ENCODE results near the gene CSNK1A1. TPM values are rescaled to one million over a fixed set of nuclear protein-coding genes. Genes with fewer than 3 reads are reported as not detected.

The CSNK1A1 gene
- total RNA-seq, 4 donors from 2014 or later, result 159 to 260 (median 184) TPM

- peak; percentile 57 for TF ChIP-seq POLR2A (IDR thresholded peaks at IDR 0.05)
- TF ChIP-seq EP300 (IDR thresholded peaks at IDR 0.05; ENCODE audit: low read depth), result peak; percentile 99
- TF ChIP-seq CTCF (IDR thresholded peaks at IDR 0.05), result no peak
- peak; percentile 96 to 98 (median 97) for TF ChIP-seq POLR2AphosphoS5 (IDR thresholded peaks at IDR 0.05)
- peak; percentile 90 for DNase-seq
- WGBS, 2 donors (ENCODE audit: low coverage in 1 of 2), result 25% methylated on average over 2 of the region's 2 CpGs; no CpG with 5 or more reads in 1 of the 2 donors
- in situ Hi-C loops (cut with MboI; ENCODE audit: low pct_ligation_motif_present in 1 of 4, low pct_unique_long_range_greater_than_20kb in 1 of 4, low sequenced_read_pairs in 3 of 4) (no loop called here), intact Hi-C loops (cut with DNase I; ENCODE audit: low total_unique reads) (no loop called here)
- peak overlapping the region; percentile 85 to 91 (median 90) for H3K27ac ChIP-seq
- H3K4me1 ChIP-seq, result peaks cover 36 to 95% (median 67%) of the 10 kb centered on the region in 4 donors
- H3K4me3 ChIP-seq, result no peak overlapping the region
- no peaks in the 10 kb centered on the region for H3K9me3 ChIP-seq
- no peaks in the 10 kb centered on the region for H3K27me3 ChIP-seq
- H3K36me3 ChIP-seq, result no peaks in the 10 kb centered on the region
Observed at GRCh38 chr5:149485655-149486615, 65.3 kb downstream of the CSNK1A1 start.

GRCh38 chr5:149481485-149481884 lies 69.8 kb downstream of the CSNK1A1 start:
- Histone ChIP-seq H3K36me3 (no peaks in the 10 kb centered on the region), H3K4me1 (peaks cover 21 to 52% (median 36%) of the 10 kb centered on the region in 4 donors), H3K27me3 (no peaks in the 10 kb centered on the region), H3K27ac (peak overlapping the region; percentile 85 to 91 (median 90)), H3K9me3 (no peaks in the 10 kb centered on the region), H3K4me3 (no peak overlapping the region)
- WGBS, 2 donors (ENCODE audit: low coverage in 1 of 2), result 54 to 75% methylated on average over 3 to 4 of the region's 4 CpGs
- TF ChIP-seq POLR2AphosphoS5 (IDR thresholded peaks at IDR 0.05), result no peak
- TF ChIP-seq CTCF (IDR thresholded peaks at IDR 0.05), result no peak
- TF ChIP-seq POLR2A (IDR thresholded peaks at IDR 0.05), result no peak
- no peak for TF ChIP-seq EP300 (IDR thresholded peaks at IDR 0.05; ENCODE audit: low read depth)
- no peak for DNase-seq
- intact Hi-C loops (cut with DNase I; ENCODE audit: low total_unique reads), result loop anchor here (5.0 kb wide), 1 partner anchor 34 kb away; no protein-coding TSS in a partner anchor
- in situ Hi-C loops (cut with MboI; ENCODE audit: low pct_ligation_motif_present in 1 of 4, low pct_unique_long_range_greater_than_20kb in 1 of 4, low sequenced_read_pairs in 3 of 4), result no loop called here

- 59 to 80% methylated on average over 3 of the region's 3 CpGs for WGBS, 2 donors (ENCODE audit: low coverage in 1 of 2)
- H3K4me1 ChIP-seq, result peaks cover 14 to 37% (median 27%) of the 10 kb centered on the region in 4 donors
- no peaks in the 10 kb centered on the region for H3K36me3 ChIP-seq
- H3K27ac ChIP-seq, result no peak overlapping the region
- intact Hi-C loops (cut with DNase I; ENCODE audit: low total_unique reads), result no loop called here
- H3K9me3 ChIP-seq, result no peaks in the 10 kb centered on the region
- TF ChIP-seq EP300 (IDR thresholded peaks at IDR 0.05; ENCODE audit: low read depth) (no peak), POLR2A (IDR thresholded peaks at IDR 0.05) (no peak), CTCF (IDR thresholded peaks at IDR 0.05) (no peak), POLR2AphosphoS5 (IDR thresholded peaks at IDR 0.05) (no peak)
- in situ Hi-C loops (cut with MboI; ENCODE audit: low pct_ligation_motif_present in 1 of 4, low pct_unique_long_range_greater_than_20kb in 1 of 4, low sequenced_read_pairs in 3 of 4), result no loop called here
- H3K27me3 ChIP-seq, result no peaks in the 10 kb centered on the region
- DNase-seq, result no peak
- H3K4me3 ChIP-seq, result no peak overlapping the region
Observed at GRCh38 chr5:149478761-149479160, 72.5 kb downstream of the CSNK1A1 start.

- Histone ChIP-seq H3K27me3 (no peaks in the 10 kb centered on the region), H3K27ac (no peak overlapping the region), H3K4me3 (no peak overlapping the region), H3K9me3 (no peaks in the 10 kb centered on the region), H3K4me1 (peaks cover 6 to 34% (median 23%) of the 10 kb centered on the region in 4 donors), H3K36me3 (no peaks in the 10 kb centered on the region)
- 81 to 87% methylated on average over 3 of the region's 3 CpGs for WGBS, 2 donors (ENCODE audit: low coverage in 1 of 2)
- intact Hi-C loops (cut with DNase I; ENCODE audit: low total_unique reads) (no loop called here), in situ Hi-C loops (cut with MboI; ENCODE audit: low pct_ligation_motif_present in 1 of 4, low pct_unique_long_range_greater_than_20kb in 1 of 4, low sequenced_read_pairs in 3 of 4) (no loop called here)
- TF ChIP-seq POLR2A (IDR thresholded peaks at IDR 0.05), result no peak
- no peak for TF ChIP-seq EP300 (IDR thresholded peaks at IDR 0.05; ENCODE audit: low read depth)
- no peak for TF ChIP-seq CTCF (IDR thresholded peaks at IDR 0.05)
- no peak for TF ChIP-seq POLR2AphosphoS5 (IDR thresholded peaks at IDR 0.05)
- no peak for DNase-seq
Observed at GRCh38 chr5:149475777-149476176, 75.5 kb downstream of the CSNK1A1 start.
